Stimulated activated CD4-positive, alpha-beta T cell treated with anti-CD3 and anti-CD28 coated beads, Interleukin-12 subunit alpha, Interleukin-12 subunit beta, amount 100 ng/mL, for 4 hours (primary cell): ENCODE data around the gene SPAG6.
"Not testable (repeated sequence)": the region's sequence is repeated elsewhere in the genome, so short reads cannot be mapped to it uniquely, and the experiment has no call there.

Experiments
- DNase-seq: peaks from one replicate; pipeline ENCODE4 v3.0.0-alpha.2; 2020

The SPAG6 gene

GRCh38 chr10:22343731-22344130, 1.6 kb upstream of the SPAG6 start:
- DNase-seq, result no peak

GRCh38 chr10:22344249-22344648, 1.0 kb upstream of the SPAG6 start:
- no peak for DNase-seq

- no peak for DNase-seq
These were observed 455 bp upstream of the SPAG6 start for GRCh38 chr10:22344781-22345300.

GRCh38 chr10:22346096-22346661, 883 bp downstream of the SPAG6 start:
- no peak for DNase-seq

GRCh38 chr10:22349755-22350154, 4.5 kb downstream of the SPAG6 start:
- DNase-seq, result no peak

- no peak for DNase-seq
These were observed 5.9 kb downstream of the SPAG6 start for GRCh38 chr10:22351131-22351703.

- no peak for DNase-seq
These were observed 11.1 kb downstream of the SPAG6 start for GRCh38 chr10:22356324-22356873.

GRCh38 chr10:22357770-22358169, 12.5 kb downstream of the SPAG6 start:
- not testable (repeated sequence) for DNase-seq

- no peak for DNase-seq
These were observed 18.0 kb downstream of the SPAG6 start for GRCh38 chr10:22363305-22363704.

GRCh38 chr10:22364407-22365140, 19.3 kb downstream of the SPAG6 start:
- no peak for DNase-seq

GRCh38 chr10:22365233-22365632, 19.9 kb downstream of the SPAG6 start:
- DNase-seq, result no peak

- no peak for DNase-seq
These were observed 20.5 kb downstream of the SPAG6 start for GRCh38 chr10:22365644-22366434.

- no peak for DNase-seq
These were observed 21.1 kb downstream of the SPAG6 start for GRCh38 chr10:22366435-22366703.

- no peak for DNase-seq
These were observed 21.5 kb downstream of the SPAG6 start for GRCh38 chr10:22366771-22367170.

GRCh38 chr10:22367471-22367870, 22.2 kb downstream of the SPAG6 start:
- no peak for DNase-seq

GRCh38 chr10:22368402-22368801, 23.1 kb downstream of the SPAG6 start:
- DNase-seq, result no peak

- DNase-seq, result no peak
These were observed 23.7 kb downstream of the SPAG6 start for GRCh38 chr10:22368981-22369380.

- no peak for DNase-seq
These were observed 24.3 kb downstream of the SPAG6 start for GRCh38 chr10:22369434-22370072.

GRCh38 chr10:22370320-22370719, 25.0 kb downstream of the SPAG6 start:
- DNase-seq, result no peak

- DNase-seq, result no peak
These were observed 27.0 kb downstream of the SPAG6 start for GRCh38 chr10:22372298-22372697.

GRCh38 chr10:22372917-22373316, 27.6 kb downstream of the SPAG6 start:
- DNase-seq, result no peak

- DNase-seq, result no peak
These were observed 29.3 kb downstream of the SPAG6 start for GRCh38 chr10:22374489-22375126.
